ENCODE measurements around the gene UBE2E3.
A peak's percentile ranks its signal among the peaks of the same experiment; 100 is the strongest.
"Not testable (repeated sequence)": the region's sequence is repeated elsewhere in the genome, so short reads cannot be mapped to it uniquely, and the experiment has no call there.

Gene UBE2E3

GRCh38 chr2:181037922-181038321, 57.5 kb downstream of the UBE2E3 start:
- no peak for DNase-seq

DNA sequence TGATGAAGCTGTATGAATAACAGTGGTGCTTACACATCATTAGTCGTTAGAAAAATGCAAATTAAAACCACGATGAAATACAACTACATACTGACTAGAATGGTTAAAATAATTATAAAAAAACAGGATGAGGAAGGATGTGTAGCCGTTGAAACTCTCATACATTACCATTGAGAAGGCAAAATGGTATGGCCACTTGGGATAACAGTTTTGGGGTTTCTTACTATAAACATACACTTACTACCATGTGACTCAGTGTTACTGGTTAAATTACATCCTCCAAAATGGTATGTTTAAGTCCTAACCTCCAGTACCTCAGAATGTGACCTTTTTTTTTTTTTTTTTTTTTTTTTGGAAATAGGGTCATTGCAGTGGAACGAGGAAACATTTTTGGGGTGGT, 58.4 kb downstream of the UBE2E3 start:
- no peak for DNase-seq

- DNase-seq: not testable (repeated sequence)
Measured at GRCh38 chr2:181040839-181041238, 60.4 kb downstream of the UBE2E3 start.

DNA sequence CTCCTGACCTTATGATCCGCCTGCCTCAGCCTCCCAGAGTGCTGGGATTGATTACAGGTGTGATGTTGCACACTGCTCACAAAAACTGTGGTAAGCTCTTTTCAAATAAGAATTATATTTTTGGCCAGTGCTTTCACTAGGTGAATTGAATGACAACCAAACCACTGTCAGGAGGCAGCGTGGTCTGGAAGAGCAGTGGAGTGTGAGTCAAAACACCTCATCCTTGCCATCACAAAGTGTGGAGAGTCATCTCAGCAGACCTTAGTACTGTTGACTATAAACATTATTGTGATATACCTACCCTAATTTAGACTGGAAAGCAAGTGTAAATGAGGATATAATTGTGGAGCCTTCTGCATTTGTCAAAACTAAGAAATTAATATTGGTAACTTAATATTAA, 61.3 kb downstream of the UBE2E3 start:
- no peak for DNase-seq

- DNase-seq: no peak
Measured at GRCh38 chr2:181042706-181043105, 62.3 kb downstream of the UBE2E3 start.

DNA sequence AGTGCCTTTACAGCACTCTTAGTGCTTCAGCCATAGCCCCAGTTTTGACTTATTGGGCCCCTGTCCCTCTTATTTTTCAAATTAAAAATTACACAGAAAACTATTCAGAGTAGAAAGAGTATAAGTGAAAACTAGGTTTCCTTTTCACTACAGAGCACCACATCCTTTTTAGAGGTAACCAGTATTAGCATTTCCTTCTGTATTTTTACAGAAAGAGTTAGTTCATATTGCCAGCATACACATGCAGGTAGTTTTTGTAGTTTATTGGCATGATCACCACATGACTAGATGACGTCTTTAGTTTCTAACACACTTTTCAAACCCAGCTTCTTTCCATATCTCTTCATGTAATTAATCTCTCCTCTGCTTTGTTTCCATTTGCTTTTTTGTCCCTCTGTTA, 66.4 kb downstream of the UBE2E3 start:
- no peak for DNase-seq

- DNase-seq: no peak
Measured at GRCh38 chr2:181047829-181048228, 67.4 kb downstream of the UBE2E3 start.

GRCh38 chr2:181051861-181052522, 71.6 kb downstream of the UBE2E3 start:
- DNase-seq: no peak

- no peak for DNase-seq
Measured at GRCh38 chr2:181052523-181052891, 72.1 kb downstream of the UBE2E3 start.

DNA sequence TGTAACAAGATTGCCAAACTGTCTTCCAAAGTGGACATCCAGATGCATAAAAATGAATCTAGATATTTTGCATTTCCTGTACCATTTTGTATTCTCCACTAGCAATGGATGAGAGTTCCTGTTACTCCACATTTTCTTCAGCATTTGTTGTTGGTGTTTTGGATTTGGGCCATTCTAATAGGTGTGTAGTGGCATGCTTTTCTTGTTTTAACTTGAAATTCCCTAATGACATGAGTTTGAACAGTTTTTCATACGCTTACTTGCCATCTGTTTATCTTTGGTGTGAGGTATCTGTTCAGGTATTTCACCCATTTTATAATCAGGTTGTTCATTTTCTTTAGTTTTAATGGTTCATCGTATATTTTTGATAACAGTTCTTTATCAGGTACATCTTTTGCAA, 73.9 kb downstream of the UBE2E3 start:
- DNase-seq: no peak

GRCh38 chr2:181054843-181055242, 74.4 kb downstream of the UBE2E3 start:
- no peak for DNase-seq

GRCh38 chr2:181058378-181059269, 78.2 kb downstream of the UBE2E3 start:
- no peak for DNase-seq

GRCh38 chr2:181063696-181064095, 83.3 kb downstream of the UBE2E3 start:
- DNase-seq: no peak

DNA sequence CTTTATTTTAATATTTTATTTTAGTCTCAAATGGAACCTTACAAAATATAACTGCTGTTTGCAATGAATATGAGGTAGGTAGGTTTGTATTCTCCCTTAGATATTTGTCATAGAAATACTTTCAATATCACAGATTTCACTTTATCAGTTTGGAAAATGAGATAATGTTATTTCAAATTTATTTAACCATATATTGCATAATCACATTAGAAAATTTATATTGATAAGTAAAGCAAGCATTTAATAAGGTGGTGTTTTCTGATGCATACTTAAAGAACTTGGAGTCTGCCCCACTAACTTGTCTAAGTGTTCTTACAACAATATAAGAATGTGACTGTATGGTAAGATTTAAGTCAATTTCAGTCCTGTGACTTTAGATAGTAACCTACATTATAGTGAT, 85.1 kb downstream of the UBE2E3 start:
- no peak for DNase-seq

DNA sequence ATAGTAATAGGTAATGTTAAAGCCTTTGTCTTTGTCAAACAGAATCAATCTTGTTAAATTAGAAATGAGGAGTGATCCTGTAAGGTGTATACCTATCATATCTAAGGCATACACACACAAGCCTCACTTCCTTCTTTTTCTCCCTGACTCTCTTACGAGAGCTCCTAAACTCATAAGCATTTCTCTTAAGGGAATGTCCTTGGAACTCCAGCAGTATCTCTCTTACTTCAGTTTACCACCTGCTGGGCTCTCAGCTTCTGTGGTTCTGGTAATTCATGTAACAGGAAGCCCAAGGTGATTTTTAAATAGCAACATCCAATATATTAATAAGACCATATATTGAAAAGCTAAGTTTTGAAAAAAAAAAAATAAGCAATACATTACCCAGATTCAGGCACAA, 85.9 kb downstream of the UBE2E3 start:
- DNase-seq: no peak

- no peak for DNase-seq
Measured at GRCh38 chr2:181070119-181070835, 89.9 kb downstream of the UBE2E3 start.

GRCh38 chr2:181070836-181071200, 90.4 kb downstream of the UBE2E3 start:
- DNase-seq: no peak

- no peak for DNase-seq
Measured at GRCh38 chr2:181072486-181073235, 92.3 kb downstream of the UBE2E3 start.

- no peak for DNase-seq
Measured at GRCh38 chr2:181073896-181074295, 93.5 kb downstream of the UBE2E3 start.

GRCh38 chr2:181074457-181074856, 94.1 kb downstream of the UBE2E3 start:
- DNase-seq: no peak

GRCh38 chr2:181076658-181077057, 96.3 kb downstream of the UBE2E3 start:
- no peak for DNase-seq

DNA sequence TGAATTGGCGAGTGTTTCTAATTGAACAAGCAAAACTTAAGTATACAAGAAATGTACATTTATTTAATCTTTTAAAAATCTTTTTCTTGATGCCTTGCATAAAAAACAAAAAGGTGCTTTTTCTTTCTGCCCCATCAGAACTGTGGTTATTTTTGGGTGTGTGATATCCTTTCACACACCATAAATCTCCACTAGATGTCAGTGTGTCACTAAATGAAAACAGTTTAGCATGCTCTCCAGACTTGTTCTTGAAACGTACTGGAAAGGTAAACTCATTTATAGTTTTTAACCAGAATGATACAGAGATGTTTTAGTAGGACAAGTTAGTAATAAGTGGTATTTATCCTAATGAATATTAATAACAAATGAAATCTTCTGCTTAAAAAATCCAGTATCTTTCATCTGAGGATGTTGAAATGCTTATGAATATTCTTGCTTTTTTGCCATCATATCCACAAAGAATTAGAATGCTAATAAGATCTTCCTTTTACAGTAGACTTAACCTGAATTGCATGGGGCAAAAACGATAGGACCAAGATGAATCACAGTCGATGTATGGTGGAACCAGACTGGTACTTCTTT, 96.8 kb downstream of the UBE2E3 start:
- peak; percentile 29 for DNase-seq

- no peak for DNase-seq
Measured at GRCh38 chr2:181083140-181083539, 102.7 kb downstream of the UBE2E3 start.

Data from NCI-H2029 (cell line).